K562 (cell line): Measurements from ENCODE around the gene PCK1. TPM values are rescaled to one million over a fixed set of nuclear protein-coding genes. Genes with fewer than 3 reads are reported as not detected.

Source experiments
- ATAC-seq: fragments of 200-7000 bp; cut with Tn5 transposase; 3 replicates; pipeline ENCODE4 v1.9.1; 2020; ENCODE audit warnings: moderate library complexity
- BruUV-seq: library from RNA; stranded (reverse); fragments of 400-500 nt; replicated peaks from 2 replicates; lab custom pipeline; 2021; lab: Mats Ljungman, UMichigan
- CTCF ChIA-PET: fragments of 300-600 bp; formaldehyde crosslinking; extraction: SDS; loops from one replicate; lab custom pipeline; 2021; ENCODE audit warnings: low intra/inter-chr PET ratio; lab: Yijun Ruan, JAX
- POLR2A ChIA-PET: fragments of 300-600, 350-650 bp; sonication (Branson Sonifier 250); formaldehyde crosslinking; extraction: SDS; loops from one replicate; lab custom pipeline; 2021; ENCODE audit warnings: antibody characterized with exemption, inconsistent platforms; lab: Yijun Ruan, JAX
- DNase-seq, 4 experiments: peaks; one replicate each; pipeline versions ENCODE4 v3.0.0 to v3.0.0-alpha.2; 2011 to 2018; ENCODE audit warnings: low spot score in 3 of 4, mixed read lengths in 3 of 4; ENCODE audit errors: extremely low read depth in 1 of 4
- FAIRE-seq: peaks from 2 replicates; lab custom pipeline; 2011; peaks lifted over from hg19 to GRCh38; lab: Jason Lieb, UNC
- H2AFZ ChIP-seq: 2 replicates; pipeline ENCODE4 v1.6.0; 2011; ENCODE audit warnings: low read depth, low read length, control low read depth, inconsistent platforms
- H3K27ac ChIP-seq: fragments of 200-600 bp; 3 replicates; pipeline ENCODE4 v1.8.0; 2011; ENCODE audit warnings: low read depth, mild to moderate bottlenecking, control low read depth, inconsistent platforms, low read length, moderate library complexity, mixed read lengths; ENCODE audit errors: extremely low read depth
- H3K27me3 ChIP-seq, 2 experiments: fragments of 300-600 bp in 1 of 2; 2 replicates in 1 of 2; 3 replicates in 1 of 2; pipeline versions ENCODE4 v1.6.0 to v1.8.0; 2011; ENCODE audit warnings: inconsistent platforms in 2 of 2, low read length in 2 of 2, mild to moderate bottlenecking in 1 of 2, mixed read lengths in 1 of 2, moderate library complexity in 1 of 2; ENCODE audit not compliant: control insufficient read depth in 2 of 2, insufficient read depth in 2 of 2
- H3K36me3 ChIP-seq: fragments of 300-600 bp; 3 replicates; pipeline ENCODE4 v1.8.0; 2011; ENCODE audit warnings: mild to moderate bottlenecking, low read length, inconsistent platforms; ENCODE audit not compliant: control insufficient read depth, insufficient read depth
- H3K4me1 ChIP-seq, 2 experiments: fragments of 200-600 bp in 1 of 2; replicated peaks in 1 of 2; 2 replicates in 1 of 2; 3 replicates in 1 of 2; pipeline versions ENCODE4 v1.5.1 to v1.8.0; 2011; ENCODE audit warnings: inconsistent platforms in 2 of 2, low read length in 2 of 2, mild to moderate bottlenecking in 1 of 2, mixed read lengths in 1 of 2, moderate library complexity in 1 of 2; ENCODE audit not compliant: control insufficient read depth in 2 of 2, insufficient read depth in 2 of 2
- H3K4me2 ChIP-seq: 2 replicates; pipeline ENCODE4 v1.6.1; 2011; ENCODE audit warnings: low read length, control low read depth, inconsistent platforms, mixed read lengths; ENCODE audit not compliant: insufficient read depth
- H3K4me3 ChIP-seq: fragments of 200-600 bp; sonication (generic), shearing (Covaris generic); 2 replicates; pipeline ENCODE4 v1.5.1; 2016; ENCODE audit warnings: control low read depth, inconsistent platforms
- H3K79me2 ChIP-seq: fragments of 200-600 bp; 3 replicates; pipeline ENCODE4 v1.8.0; 2011; ENCODE audit warnings: low read length, inconsistent platforms; ENCODE audit not compliant: control insufficient read depth, insufficient read depth
- H3K9ac ChIP-seq, 2 experiments: 2 replicates each; pipeline versions ENCODE4 v1.6.0 to v1.6.1; 2011; ENCODE audit warnings: low read depth in 2 of 2, low read length in 2 of 2, control low read depth in 1 of 2, inconsistent platforms in 1 of 2, mild to moderate bottlenecking in 1 of 2, mixed read lengths in 1 of 2; ENCODE audit not compliant: insufficient read depth in 1 of 2
- H3K9me1 ChIP-seq: one replicate; pipeline ENCODE4 v1.6.0; 2011; ENCODE audit warnings: inconsistent platforms, mild to moderate bottlenecking, low read length, moderate library complexity; ENCODE audit not compliant: control insufficient read depth, insufficient read depth
- H3K9me3 ChIP-seq: replicated peaks from 2 replicates; pipeline ENCODE4 v1.5.1; 2011; ENCODE audit warnings: low read depth, low read length, inconsistent platforms; ENCODE audit not compliant: control insufficient read depth, insufficient read depth
- H4K20me1 ChIP-seq: replicated peaks from 2 replicates; pipeline ENCODE4 v1.6.1; 2011; ENCODE audit warnings: low read length, inconsistent platforms, mixed read lengths; ENCODE audit not compliant: control insufficient read depth, insufficient read depth
- ADNP ChIP-seq: fragments of 200-800 bp; sonication (Bioruptor generic); IDR thresholded peaks from 2 replicates; pipeline ENCODE4 v1.6.1; 2016; ENCODE audit warnings: missing genetic modification characterization, missing compliant biosample characterization
- AFF4 ChIP-seq: sonication (generic); formaldehyde crosslinking; IDR thresholded peaks from 2 replicates; pipeline ENCODE4 v1.8.0; 2023; ENCODE audit warnings: mild to moderate bottlenecking, missing genetic modification reagents
- BCOR ChIP-seq: fragments of 450-650 bp; IDR thresholded peaks from 2 replicates; pipeline ENCODE4 v1.6.1; 2016
- BRD9 ChIP-seq: fragments of 450-650 bp; IDR thresholded peaks from 2 replicates; pipeline ENCODE4 v1.6.1; 2018; ENCODE audit warnings: low read depth; ENCODE audit not compliant: partially characterized antibody
- CBX3 ChIP-seq, 2 experiments: IDR thresholded peaks; 1 replicate in 1 of 2; 2 replicates in 1 of 2; pipeline ENCODE4 v1.6.1; 2012; ENCODE audit warnings: inconsistent platforms in 2 of 2, low read length in 2 of 2, borderline replicate concordance in 1 of 2, control low read depth in 1 of 2
- HDAC2 ChIP-seq: fragments of 450-650 bp; IDR thresholded peaks from 2 replicates; pipeline ENCODE4 v1.6.1; 2016; ENCODE audit warnings: mild to moderate bottlenecking
- HDGF ChIP-seq: fragments of 450-650 bp; IDR thresholded peaks from 2 replicates; pipeline ENCODE4 v1.6.1; 2016
- KDM1A ChIP-seq, 2 experiments: fragments of 450-650 bp; IDR thresholded peaks; 2 replicates each; pipeline ENCODE4 v1.6.1; 2016; ENCODE audit warnings: mild to moderate bottlenecking in 2 of 2
- PTBP1 ChIP-seq: fragments of 200-400 bp; formaldehyde crosslinking; IDR thresholded peaks from 2 replicates; pipeline ENCODE4 v1.6.1; 2017; ENCODE audit warnings: low read depth, low read length
- RB1 ChIP-seq: fragments of 450-650 bp; IDR thresholded peaks from 2 replicates; pipeline ENCODE4 v1.6.1; 2017; ENCODE audit warnings: low read depth, mild to moderate bottlenecking
- RBM25 ChIP-seq: fragments of 200-400 bp; formaldehyde crosslinking; IDR thresholded peaks from 2 replicates; pipeline ENCODE4 v1.6.1; 2018; ENCODE audit warnings: low read length, low read depth, moderate library complexity; ENCODE audit not compliant: severe bottlenecking
- RCOR1 ChIP-seq, 2 experiments: IDR thresholded peaks; 2 replicates each; pipeline ENCODE4 v1.6.1; 2012; ENCODE audit warnings: low read depth in 2 of 2, low read length in 2 of 2, borderline replicate concordance in 1 of 2, improper control_type of control experiment in 1 of 2
- SMARCA5 ChIP-seq: fragments of 450-650 bp; IDR thresholded peaks from 2 replicates; pipeline ENCODE4 v1.6.1; 2016
- SMARCB1 ChIP-seq: IDR thresholded peaks from 2 replicates; pipeline ENCODE4 v1.6.1; 2011; ENCODE audit warnings: improper control_type of control experiment, low read depth; ENCODE audit not compliant: insufficient read length
- ZFP36 ChIP-seq: fragments of 150-350 bp; IDR thresholded peaks from 2 replicates; pipeline ENCODE4 v1.6.1; 2018; ENCODE audit warnings: low read length, low read depth; ENCODE audit not compliant: partially characterized antibody
- ZNF3 ChIP-seq: fragments of 250-450 bp; sonication (Bioruptor Pico); IDR thresholded peaks from 2 replicates; pipeline ENCODE4 v1.5.0; 2021; ENCODE audit warnings: mild to moderate bottlenecking, moderate library complexity
- ZNF584 ChIP-seq: fragments of 200-800 bp; sonication (Bioruptor generic); IDR thresholded peaks from 2 replicates; pipeline ENCODE4 v1.6.1; 2016; ENCODE audit warnings: low read depth, mild to moderate bottlenecking, missing genetic modification characterization, missing compliant biosample characterization
- WGBS: fragments of 100-300 bp; shearing (Covaris generic); methylation state at CpG from one replicate; pipeline ENCODE4 v1.1.6; 2016; ENCODE audit warnings: low coverage, mixed read lengths; ENCODE audit not compliant: insufficient coverage; ENCODE audit errors: missing lambda C conversion rate; 5-methylcytosine and 5-hydroxymethylcytosine counted together
- in situ Hi-C: fragments of 300-500 bp; cut with MboI; formaldehyde crosslinking; loops from 4 replicates; pipeline ENCODE4 v1.15.0; 2018; ENCODE audit warnings: inconsistent platforms, mixed read lengths
- intact Hi-C: fragments of 100-400 bp; cut with micrococcal nuclease; formaldehyde crosslinking; loops from 2 replicates; pipeline ENCODE4 v1.14.2; 2022
- polyA plus RNA-seq, 8 experiments: library from polyadenylated mRNA; depleted of rRNA in 4 of 8; stranded (reverse) in 5 of 8; unstranded in 3 of 8; fragments of >200 nt; fragmentation: Nextera tagmentation in 2 of 8; fragmentation: Illumina TruSeq in 1 of 8; extraction: Ambion mirVana in 2 of 8; extraction: Trizol in 1 of 8; gene quantifications; 2 replicates each; pipeline versions ENCODE4 v1.2.1 to v1.2.3, GENCODE V29; 2011 to 2014; ENCODE audit warnings: inconsistent platforms in 1 of 8, missing spikeins in 1 of 8
- total RNA-seq, 7 experiments: library from RNA; depleted of rRNA in 6 of 7; stranded (reverse); fragments of >200 nt in 6 of 7; fragmentation: Illumina TruSeq in 2 of 7; extraction: Trizol in 2 of 7; gene quantifications; 2 replicates each; pipeline versions ENCODE4 v1.2.1 to v1.2.3, GENCODE V29; 2011 to 2021; ENCODE audit warnings: low replicate concordance in 1 of 7

PCK1 gene
- total and polyA plus RNA-seq, 9 of the 15 experiments (the other 6 are each of a cell fraction or from before 2014, with no cell fraction given), result 0.05 to 0.73 (median 0.15) TPM

GRCh38 chr20:57596358-57596757 is 35.4 kb downstream of the PCK1 start:
- H3K9me1 ChIP-seq, result no peaks in the 10 kb centered on the region
- H3K4me3 ChIP-seq, result no peak overlapping the region
- H4K20me1 ChIP-seq, result 0 out of 2 replicates have a peak, but pooled peaks cover 10% of the 10 kb centered on the region
- peak overlapping the region; percentile 50; the same call in 1 of the 2 replicates for H3K4me2 ChIP-seq
- no peak for DNase-seq
- ATAC-seq, result no peak
- H3K9ac ChIP-seq, result no peak overlapping the region
- TF ChIP-seq RCOR1 (IDR thresholded peaks at IDR 0.05; ENCODE audit: borderline replicate concordance in 1 of 2, low read depth in 2 of 2, low read length in 2 of 2), result peak in 1 of 2 experiments; percentile 79; a peak in 2 of 4 replicates
- TF ChIP-seq AFF4, result 0 out of 2 replicates have a peak, but pooled peaks have one; percentile 26
- TF ChIP-seq SMARCA5, result peak; percentile 97
- TF ChIP-seq HDGF, result peak; percentile 61; the same call in 1 of the 2 replicates
- TF ChIP-seq ADNP (tag), result peak; percentile 90
- TF ChIP-seq KDM1A (IDR thresholded peaks at IDR 0.05), result peak; percentile 76 to 91
- no peak for TF ChIP-seq ZNF3 (CRISPR knock-in tag)
- TF ChIP-seq RBM25, result peak; percentile 95
- peak; percentile 99 for TF ChIP-seq BCOR
- TF ChIP-seq ZNF584 (CRISPR knock-in tag), result no peak
- no peak for TF ChIP-seq RB1
- TF ChIP-seq HDAC2, result peak; percentile 84
- TF ChIP-seq BRD9, result peak; percentile 63
- peak; percentile 95 for TF ChIP-seq ZFP36
- 0 out of 3 replicates have a peak, but pooled peaks of 1 of the 2 experiments have one; percentile 29 for TF ChIP-seq CBX3 (IDR thresholded peaks at IDR 0.05; ENCODE audit: borderline replicate concordance in 1 of 2, low read length in 2 of 2)
- no peak for TF ChIP-seq SMARCB1
- TF ChIP-seq PTBP1, result peak; percentile 93
- TF ChIP-seq, all 486 proteins: peak for 13
- POLR2A ChIA-PET, result interaction anchor here (0.6 to 0.9 kb wide), 3 partner anchors 22 to 510 kb away, joined by 3 read pairs; no protein-coding TSS in a partner anchor
- BruUV-seq, result no TSS peak
- Histone ChIP-seq H2AFZ (0 out of 2 replicates have a peak overlapping the region, but pooled peaks have one; percentile 74), H3K9me3 (no peaks in the 10 kb centered on the region), H3K36me3 (no peaks in the 10 kb centered on the region), H3K27me3 (peaks cover 4 to 24% of the 10 kb centered on the region in 2 experiments; a peak in 2 of 5 replicates), H3K79me2 (no peaks in the 10 kb centered on the region), H3K27ac (no peak overlapping the region), H3K4me1 (peaks cover 15 to 37% of the 10 kb centered on the region in 2 experiments; a peak in 4 of 5 replicates)
- no peak for FAIRE-seq
- WGBS, result 7% methylated on average over 11 of the region's 11 CpGs
- intact Hi-C loops (loop anchor here (2.0 to 5.0 kb wide), 3 partner anchors 58 to 614 kb away; no protein-coding TSS in a partner anchor), in situ Hi-C loops (no loop called here)
- CTCF ChIA-PET, result interaction anchor here (0.9 to 3.4 kb wide), 7 partner anchors 55 to 615 kb away, joined by 3 to 82 read pairs (median 7); no protein-coding TSS in a partner anchor
